MG63 (cell line): ENCODE results near the gene CSRP3. TPM values are rescaled to one million over a fixed set of nuclear protein-coding genes. Genes with fewer than 3 reads are reported as not detected.

Experiments
- DNase-seq: peaks from one replicate; pipeline ENCODE4 v3.0.0-alpha.2; 2020
- H3K27me3 ChIP-seq: fragments of 250-450 bp; sonication (Bioruptor Pico); 2 replicates; pipeline ENCODE4 v1.5.1; 2020; ENCODE audit warnings: mild to moderate bottlenecking, moderate library complexity
- H3K36me3 ChIP-seq: fragments of 250-450 bp; sonication (Bioruptor Pico); 2 replicates; pipeline ENCODE4 v1.5.1; 2020; ENCODE audit warnings: mild to moderate bottlenecking, moderate library complexity
- H3K4me3 ChIP-seq: fragments of 250-450 bp; sonication (Bioruptor Pico); 2 replicates; pipeline ENCODE4 v1.5.1; 2020; ENCODE audit warnings: mild to moderate bottlenecking, moderate library complexity
- H3K9me3 ChIP-seq: fragments of 250-450 bp; sonication (Bioruptor Pico); 2 replicates; pipeline ENCODE4 v1.5.1; 2020; ENCODE audit warnings: mild to moderate bottlenecking, moderate library complexity
- total RNA-seq: library from RNA; depleted of rRNA; stranded (reverse); fragments of >200 nt; shearing (Covaris generic); gene quantifications from 2 replicates; pipeline ENCODE4 v1.2.3, GENCODE V29; 2014; ENCODE audit warnings: low replicate concordance

Gene CSRP3
- total RNA-seq, 1 experiment from 2014 or later, result not detected

GRCh38 chr11:19200410-19201201, 1.2 kb downstream of the CSRP3 start:
- no peaks in the 10 kb centered on the region for H3K27me3 ChIP-seq
- H3K9me3 ChIP-seq, result no peaks in the 10 kb centered on the region
- no peak overlapping the region for H3K4me3 ChIP-seq
- no peaks in the 10 kb centered on the region for H3K36me3 ChIP-seq
- DNase-seq, result peak; percentile 69

DNA sequence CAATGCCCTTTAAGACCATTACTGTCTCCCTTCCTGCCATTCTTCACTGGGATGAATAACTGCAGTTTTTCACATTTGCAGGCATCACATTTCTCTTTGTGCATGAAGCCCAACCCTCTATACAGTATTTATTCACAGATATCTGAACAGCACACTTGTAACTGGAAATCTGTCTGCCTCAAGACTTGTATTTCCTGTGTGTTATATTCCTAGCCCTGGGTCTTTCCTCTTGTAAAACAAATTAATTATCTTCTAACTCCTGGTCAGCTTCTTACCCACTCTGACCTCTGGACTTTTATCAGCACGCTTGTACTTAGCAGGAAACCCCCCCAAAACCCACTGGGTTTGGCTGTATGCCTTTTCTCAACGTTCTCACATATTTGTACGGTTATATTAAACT, 2.0 kb downstream of the CSRP3 start:
- no peak overlapping the region for H3K4me3 ChIP-seq
- no peak for DNase-seq

GRCh38 chr11:19199048-19199447, 2.7 kb downstream of the CSRP3 start:
- no peak for DNase-seq
- Histone ChIP-seq H3K36me3 (no peaks in the 10 kb centered on the region), H3K4me3 (no peak overlapping the region), H3K9me3 (no peaks in the 10 kb centered on the region), H3K27me3 (no peaks in the 10 kb centered on the region)

More for the DNA sequence above, 2.0 kb downstream of the CSRP3 start:
- no peaks in the 10 kb centered on the region for H3K36me3 ChIP-seq
- no peaks in the 10 kb centered on the region for H3K27me3 ChIP-seq
- no peaks in the 10 kb centered on the region for H3K9me3 ChIP-seq

DNA sequence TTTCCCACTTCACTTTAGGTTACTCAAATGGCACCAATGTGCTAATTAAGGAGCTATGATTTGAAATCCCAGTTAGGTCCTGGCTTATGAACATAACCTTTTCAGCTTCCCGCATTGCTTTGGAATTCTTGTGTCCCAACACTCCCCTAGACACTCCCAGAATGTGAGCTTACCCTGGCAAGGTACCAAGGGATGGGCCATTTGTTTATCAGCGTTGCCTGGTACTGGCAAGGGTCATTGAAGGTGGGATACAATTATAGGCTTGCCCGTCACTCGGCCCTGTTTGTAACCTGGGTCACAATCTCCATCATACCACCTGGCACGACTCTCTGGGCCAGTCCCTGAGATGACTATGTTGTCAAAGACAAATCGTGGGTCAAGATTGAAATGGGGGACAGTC, 5.4 kb downstream of the CSRP3 start:
- no peaks in the 10 kb centered on the region for H3K36me3 ChIP-seq
- no peaks in the 10 kb centered on the region for H3K9me3 ChIP-seq
- no peak overlapping the region for H3K4me3 ChIP-seq
- no peaks in the 10 kb centered on the region for H3K27me3 ChIP-seq
- DNase-seq, result no peak

GRCh38 chr11:19194620-19195308, 7.0 kb downstream of the CSRP3 start:
- Histone ChIP-seq H3K9me3 (no peaks in the 10 kb centered on the region), H3K27me3 (no peaks in the 10 kb centered on the region), H3K36me3 (no peaks in the 10 kb centered on the region), H3K4me3 (no peak overlapping the region)
- no peak for DNase-seq

GRCh38 chr11:19193916-19194315, 7.9 kb downstream of the CSRP3 start:
- no peak for DNase-seq
- no peaks in the 10 kb centered on the region for H3K27me3 ChIP-seq
- H3K36me3 ChIP-seq, result no peaks in the 10 kb centered on the region
- H3K4me3 ChIP-seq, result no peak overlapping the region
- H3K9me3 ChIP-seq, result no peaks in the 10 kb centered on the region

DNA sequence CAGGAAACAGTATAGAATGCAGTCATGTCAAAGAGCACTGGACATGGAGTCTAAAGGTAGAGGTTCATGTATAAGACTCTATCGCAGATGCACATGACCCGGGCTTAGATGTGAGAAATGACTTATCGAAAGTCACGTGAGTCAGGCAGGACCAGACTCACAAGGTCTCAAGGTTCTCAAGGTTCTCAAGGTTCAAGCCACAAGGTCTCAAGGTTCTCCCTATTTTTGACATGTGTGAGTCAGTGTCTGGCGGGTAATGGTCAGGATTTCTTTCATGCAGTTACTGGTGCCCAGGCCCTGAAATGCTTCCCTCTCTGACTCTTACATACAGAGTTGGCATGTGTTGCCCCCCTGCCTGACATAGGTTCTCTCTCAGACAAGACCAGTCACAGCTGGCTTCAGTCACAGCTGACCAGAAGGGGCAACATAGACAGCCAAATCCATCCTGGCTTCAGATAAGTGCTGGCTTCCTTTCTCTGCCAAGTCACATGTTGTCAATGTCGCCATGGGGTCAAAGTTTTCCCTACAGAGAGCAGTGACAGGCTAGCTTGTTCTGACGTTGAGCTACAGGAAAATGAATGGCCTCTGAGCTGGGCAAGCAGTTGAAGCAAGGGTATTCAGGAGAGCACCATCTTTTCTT, 10.1 kb downstream of the CSRP3 start:
- Histone ChIP-seq H3K9me3 (no peaks in the 10 kb centered on the region), H3K27me3 (no peaks in the 10 kb centered on the region), H3K4me3 (no peak overlapping the region), H3K36me3 (no peaks in the 10 kb centered on the region)
- DNase-seq, result no peak

DNA sequence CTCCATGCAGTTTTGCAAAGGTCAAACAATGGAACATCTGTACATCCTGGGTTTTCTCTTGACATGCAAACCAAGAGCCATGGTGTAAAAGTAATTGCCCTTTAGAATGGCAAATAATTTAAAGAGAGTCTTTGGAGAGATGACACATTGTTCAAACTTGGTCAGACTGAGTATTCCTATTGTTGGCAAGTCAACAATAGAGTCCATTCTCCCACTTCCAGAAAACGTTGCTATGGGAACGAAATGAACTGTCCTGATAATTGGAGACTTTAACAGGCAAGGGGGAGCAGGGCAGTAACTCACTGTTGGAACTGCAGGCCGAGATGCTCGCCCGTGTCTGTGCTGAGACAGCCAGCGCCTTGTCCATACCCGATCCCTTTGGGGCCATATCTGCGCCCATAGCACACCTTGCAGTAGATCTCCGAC, 13.9 kb downstream of the CSRP3 start:
- no peaks in the 10 kb centered on the region for H3K9me3 ChIP-seq

GRCh38 chr11:19187114-19187832, 14.5 kb downstream of the CSRP3 start:
- H3K4me3 ChIP-seq, result no peak overlapping the region
- H3K27me3 ChIP-seq, result no peaks in the 10 kb centered on the region
- DNase-seq, result no peak

More for the DNA sequence above, 13.9 kb downstream of the CSRP3 start:
- DNase-seq, result no peak
- Histone ChIP-seq H3K4me3 (no peak overlapping the region), H3K27me3 (no peaks in the 10 kb centered on the region), H3K36me3 (no peaks in the 10 kb centered on the region)

GRCh38 chr11:19185516-19186052, 16.2 kb downstream of the CSRP3 start:
- Histone ChIP-seq H3K4me3 (no peak overlapping the region), H3K9me3 (no peaks in the 10 kb centered on the region), H3K36me3 (no peaks in the 10 kb centered on the region), H3K27me3 (no peaks in the 10 kb centered on the region)
- no peak for DNase-seq

More at GRCh38 chr11:19187114-19187832, 14.5 kb downstream of the CSRP3 start:
- H3K9me3 ChIP-seq, result no peaks in the 10 kb centered on the region
- no peaks in the 10 kb centered on the region for H3K36me3 ChIP-seq

DNA sequence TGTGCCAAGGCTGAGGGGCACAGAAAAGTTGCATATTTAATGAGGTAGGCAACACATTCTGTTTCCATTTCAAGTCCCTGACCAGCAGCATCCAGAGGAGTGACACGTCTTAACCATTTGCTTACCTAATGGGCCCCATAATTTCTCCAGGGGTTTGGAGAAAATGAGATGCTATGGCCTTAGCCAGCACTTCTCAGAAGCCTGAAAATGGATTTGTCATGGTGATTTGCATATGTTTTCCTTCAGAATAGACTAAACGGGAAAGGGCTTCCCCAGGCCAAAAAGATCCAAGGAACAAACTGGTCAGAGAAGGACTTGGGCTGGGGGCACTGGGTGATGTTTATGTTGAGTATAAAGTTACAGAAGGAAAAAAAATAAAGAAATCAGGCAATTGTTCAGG, 16.7 kb downstream of the CSRP3 start:
- Histone ChIP-seq H3K36me3 (no peaks in the 10 kb centered on the region), H3K27me3 (no peaks in the 10 kb centered on the region), H3K9me3 (no peaks in the 10 kb centered on the region), H3K4me3 (no peak overlapping the region)
- DNase-seq, result no peak

GRCh38 chr11:19183646-19184045, 18.1 kb downstream of the CSRP3 start:
- Histone ChIP-seq H3K9me3 (no peaks in the 10 kb centered on the region), H3K27me3 (no peaks in the 10 kb centered on the region), H3K36me3 (no peaks in the 10 kb centered on the region), H3K4me3 (no peak overlapping the region)
- no peak for DNase-seq

- Histone ChIP-seq H3K4me3 (no peak overlapping the region), H3K27me3 (no peaks in the 10 kb centered on the region), H3K9me3 (no peaks in the 10 kb centered on the region), H3K36me3 (no peaks in the 10 kb centered on the region)
- DNase-seq, result no peak
These were observed 20.1 kb downstream of the CSRP3 start for GRCh38 chr11:19181531-19182261.

- no peaks in the 10 kb centered on the region for H3K9me3 ChIP-seq
- no peaks in the 10 kb centered on the region for H3K36me3 ChIP-seq
- no peak overlapping the region for H3K4me3 ChIP-seq
- H3K27me3 ChIP-seq, result no peaks in the 10 kb centered on the region
- DNase-seq, result no peak
These were observed 25.1 kb downstream of the CSRP3 start for GRCh38 chr11:19176629-19177186.

DNA sequence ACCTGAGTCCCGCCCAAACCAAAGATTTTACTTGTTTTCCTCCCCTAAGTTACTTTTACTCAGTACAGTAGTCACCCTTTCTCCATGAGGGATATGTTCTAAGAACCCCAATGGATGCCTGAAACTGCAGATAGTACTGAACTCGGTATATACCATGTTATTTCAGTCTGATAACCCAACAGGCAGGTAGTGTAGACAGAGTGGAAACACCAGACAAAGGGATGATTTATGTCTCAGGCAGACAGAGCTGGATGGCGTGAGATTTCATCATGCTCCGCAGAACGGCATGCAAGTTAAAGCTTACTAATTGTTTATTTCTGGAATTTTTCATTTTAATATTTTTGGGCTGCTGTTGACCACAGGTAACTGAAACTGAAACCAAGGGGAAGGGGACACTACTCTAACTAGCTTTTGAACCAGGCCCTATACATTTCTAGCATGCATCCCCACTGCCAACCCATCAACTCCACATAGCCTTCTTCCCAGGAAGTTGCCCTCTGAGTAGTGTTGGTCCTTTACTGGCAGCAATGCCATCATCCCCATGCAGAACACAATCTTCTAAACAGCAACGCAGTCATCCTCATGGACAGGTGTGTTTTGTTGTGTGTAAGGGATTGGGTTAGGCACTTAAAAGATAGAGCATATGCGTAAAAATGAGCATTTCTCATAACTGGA, 27.7 kb downstream of the CSRP3 start:
- DNase-seq, result no peak
- no peak overlapping the region for H3K4me3 ChIP-seq
- no peaks in the 10 kb centered on the region for H3K9me3 ChIP-seq
- H3K27me3 ChIP-seq, result no peaks in the 10 kb centered on the region
- no peaks in the 10 kb centered on the region for H3K36me3 ChIP-seq
